ENCODE data around the gene PKDREJ. TPM values are rescaled to one million over a fixed set of nuclear protein-coding genes. Genes with fewer than 3 reads are reported as not detected.

The PKDREJ gene
- polyA plus RNA-seq, 1 of the 3 experiments (the other 2 are of a cell fraction): not detected

DNA sequence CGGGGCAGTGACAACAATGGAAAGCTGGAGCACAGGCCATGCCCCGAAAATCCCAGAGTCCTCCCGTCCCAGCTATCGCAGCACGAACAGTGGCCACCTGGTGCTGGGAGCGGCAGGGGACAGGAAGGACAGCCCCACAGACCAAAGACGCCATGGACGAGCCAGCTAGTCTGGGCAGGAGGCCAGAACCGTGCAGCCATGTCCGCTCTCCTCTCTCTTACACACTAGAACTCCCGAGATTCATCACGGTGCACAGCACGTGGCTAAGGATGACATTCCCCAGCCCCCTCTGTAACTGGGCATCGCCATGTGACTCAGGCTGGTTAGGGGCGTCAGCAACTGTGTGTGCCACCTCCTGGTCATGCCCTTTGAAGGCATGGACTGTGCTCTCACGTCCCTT, 17.6 kb downstream of the PKDREJ start:
- Histone ChIP-seq H3K27me3 (ENCODE audit: insufficient read depth) (no peaks in the 10 kb centered on the region), H3K4me3 (ENCODE audit: low read depth in 2 of 2, low read length in 1 of 2) (no peak overlapping the region), H3K79me2 (ENCODE audit: insufficient read depth) (peaks cover 30% of the 10 kb centered on the region), H3K36me3 (replicated peaks in 1 of 2; ENCODE audit: control insufficient read depth in 1 of 2, insufficient read depth in 2 of 2, low read length in 1 of 2) (peaks cover 0 to 18% of the 10 kb centered on the region in 2 experiments), H3F3A (replicated peaks; ENCODE audit: insufficient read depth) (no peaks in the 10 kb centered on the region), H4K20me1 (ENCODE audit: insufficient read depth) (no peaks in the 10 kb centered on the region), H3K4me1 (ENCODE audit: control insufficient read depth in 1 of 2, insufficient read depth in 2 of 2, low read depth in 1 of 2, low read length in 1 of 2) (peaks cover 0 to 80% of the 10 kb centered on the region in 2 experiments; a peak in 3 of 4 replicates), H3K27ac (ENCODE audit: low read depth in 2 of 2, low read length in 1 of 2) (peak overlapping the region in 1 of 2 experiments; percentile 88; a peak in 2 of 4 replicates), H3K4me2 (no peak overlapping the region), H2AFZ (ENCODE audit: low read depth) (no peak overlapping the region), H3K9me2 (no peaks in the 10 kb centered on the region), H3K9ac (no peak overlapping the region), H3K9me3 (no peaks in the 10 kb centered on the region)
- WGBS (ENCODE audit: low lambda C conversion rate): 94% methylated on average over 10 of the region's 16 CpGs
- POLR2A ChIA-PET: interaction anchor here (0.8 to 2.1 kb wide), 3 partner anchors 12 to 93 kb away, joined by 3 to 6 read pairs (median 4); partner anchors contain the start of gene TTC38
- CTCF ChIA-PET: interaction anchor here (0.8 to 2.0 kb wide), 5 partner anchors 55 to 250 kb away, joined by 3 to 6 read pairs (median 4); no protein-coding TSS in a partner anchor
- TF ChIP-seq RFX5 (IDR thresholded peaks at IDR 0.05; ENCODE audit: low read length): no peak
- 0 out of 2 replicates have a peak, but pooled peaks have one; percentile 21 for TF ChIP-seq FOXJ3 (CRISPR knock-in tag; IDR thresholded peaks at IDR 0.05)
- TF ChIP-seq MXI1 (IDR thresholded peaks at IDR 0.05; ENCODE audit: low read depth, low read length): 0 out of 2 replicates have a peak, but pooled peaks have one; percentile 28
- TF ChIP-seq, protein P1, sequence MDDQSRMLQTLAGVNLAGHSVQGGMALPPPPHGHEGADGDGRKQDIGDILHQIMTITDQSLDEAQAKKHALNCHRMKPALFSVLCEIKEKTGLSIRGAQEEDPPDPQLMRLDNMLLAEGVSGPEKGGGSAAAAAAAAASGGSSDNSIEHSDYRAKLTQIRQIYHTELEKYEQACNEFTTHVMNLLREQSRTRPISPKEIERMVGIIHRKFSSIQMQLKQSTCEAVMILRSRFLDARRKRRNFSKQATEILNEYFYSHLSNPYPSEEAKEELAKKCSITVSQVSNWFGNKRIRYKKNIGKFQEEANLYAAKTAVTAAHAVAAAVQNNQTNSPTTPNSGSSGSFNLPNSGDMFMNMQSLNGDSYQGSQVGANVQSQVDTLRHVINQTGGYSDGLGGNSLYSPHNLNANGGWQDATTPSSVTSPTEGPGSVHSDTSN (IDR thresholded peaks at IDR 0.05): no peak
- no peak for TF ChIP-seq GABPA (IDR thresholded peaks at IDR 0.05; ENCODE audit: low read depth)
- TF ChIP-seq RAD21 (IDR thresholded peaks at IDR 0.05; ENCODE audit: low read length): no peak
- TF ChIP-seq ELF1 (IDR thresholded peaks at IDR 0.05): no peak
- DNase-seq: peak; percentile 46

DNA sequence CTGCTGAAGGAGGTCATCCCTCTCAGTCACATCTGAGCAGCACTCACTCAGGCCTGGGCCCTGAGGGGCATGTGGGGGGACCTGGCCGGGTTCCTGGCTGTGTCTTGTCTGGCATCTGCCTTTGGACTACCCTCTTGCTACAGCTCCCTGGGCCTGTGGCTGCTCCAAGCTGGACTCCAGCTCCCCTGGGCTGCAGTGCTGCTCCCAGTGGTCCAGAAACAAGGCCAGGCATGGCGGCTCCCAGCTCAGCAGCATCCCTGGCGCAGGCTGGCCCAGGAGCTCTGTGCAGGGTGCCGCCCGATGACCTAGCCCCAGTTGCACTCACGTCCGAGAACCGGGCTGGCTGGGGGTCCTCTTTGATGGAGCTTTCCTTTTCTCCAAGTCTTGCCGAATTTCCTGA, 18.4 kb downstream of the PKDREJ start:
- CTCF ChIA-PET: interaction anchor here (0.7 to 2.0 kb wide), 6 partner anchors 113 to 249 kb away, joined by 3 to 6 read pairs (median 4); no protein-coding TSS in a partner anchor
- 98% methylated on average over 4 of the region's 9 CpGs for WGBS (ENCODE audit: low lambda C conversion rate)
- TF ChIP-seq CHD2 (IDR thresholded peaks at IDR 0.05; ENCODE audit: low read length, partially characterized antibody): no peak
- no peak for TF ChIP-seq POLR2AphosphoS5 (IDR thresholded peaks at IDR 0.05; ENCODE audit: low read depth, low read length)
- TF ChIP-seq, protein P1 (IDR thresholded peaks at IDR 0.05): no peak
- TF ChIP-seq TAF1 (IDR thresholded peaks at IDR 0.05; ENCODE audit: borderline replicate concordance, low read depth, low read length): no peak
- TF ChIP-seq FOSL2 (IDR thresholded peaks at IDR 0.05; ENCODE audit: borderline replicate concordance, low read depth): no peak
- TF ChIP-seq, protein P2, sequence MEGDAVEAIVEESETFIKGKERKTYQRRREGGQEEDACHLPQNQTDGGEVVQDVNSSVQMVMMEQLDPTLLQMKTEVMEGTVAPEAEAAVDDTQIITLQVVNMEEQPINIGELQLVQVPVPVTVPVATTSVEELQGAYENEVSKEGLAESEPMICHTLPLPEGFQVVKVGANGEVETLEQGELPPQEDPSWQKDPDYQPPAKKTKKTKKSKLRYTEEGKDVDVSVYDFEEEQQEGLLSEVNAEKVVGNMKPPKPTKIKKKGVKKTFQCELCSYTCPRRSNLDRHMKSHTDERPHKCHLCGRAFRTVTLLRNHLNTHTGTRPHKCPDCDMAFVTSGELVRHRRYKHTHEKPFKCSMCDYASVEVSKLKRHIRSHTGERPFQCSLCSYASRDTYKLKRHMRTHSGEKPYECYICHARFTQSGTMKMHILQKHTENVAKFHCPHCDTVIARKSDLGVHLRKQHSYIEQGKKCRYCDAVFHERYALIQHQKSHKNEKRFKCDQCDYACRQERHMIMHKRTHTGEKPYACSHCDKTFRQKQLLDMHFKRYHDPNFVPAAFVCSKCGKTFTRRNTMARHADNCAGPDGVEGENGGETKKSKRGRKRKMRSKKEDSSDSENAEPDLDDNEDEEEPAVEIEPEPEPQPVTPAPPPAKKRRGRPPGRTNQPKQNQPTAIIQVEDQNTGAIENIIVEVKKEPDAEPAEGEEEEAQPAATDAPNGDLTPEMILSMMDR (IDR thresholded peaks at IDR 0.05): no peak
- TF ChIP-seq GATA2 (CRISPR knock-in tag; IDR thresholded peaks at IDR 0.05): no peak
- TF ChIP-seq NRF1 (IDR thresholded peaks at IDR 0.05; ENCODE audit: low read depth, low read length): no peak
- no peak for TF ChIP-seq RXRA (IDR thresholded peaks at IDR 0.05; ENCODE audit: borderline replicate concordance, low read depth)
- TF ChIP-seq RAD21 (IDR thresholded peaks at IDR 0.05; ENCODE audit: low read length): no peak
- no peak for TF ChIP-seq MXI1 (IDR thresholded peaks at IDR 0.05; ENCODE audit: low read depth, low read length)
- no peak for TF ChIP-seq YY1 (IDR thresholded peaks at IDR 0.05; ENCODE audit: low read depth)
- TF ChIP-seq ELF1 (IDR thresholded peaks at IDR 0.05): no peak
- no peak for TF ChIP-seq MEF2A (IDR thresholded peaks at IDR 0.05; ENCODE audit: borderline replicate concordance, low read depth)
- no peak for TF ChIP-seq EZH2phosphoT487 (IDR thresholded peaks at IDR 0.05; ENCODE audit: borderline replicate concordance, low read depth)
- no peak for TF ChIP-seq TEAD4 (IDR thresholded peaks at IDR 0.05; ENCODE audit: borderline replicate concordance, insufficient read depth)
- TF ChIP-seq, protein P3, sequence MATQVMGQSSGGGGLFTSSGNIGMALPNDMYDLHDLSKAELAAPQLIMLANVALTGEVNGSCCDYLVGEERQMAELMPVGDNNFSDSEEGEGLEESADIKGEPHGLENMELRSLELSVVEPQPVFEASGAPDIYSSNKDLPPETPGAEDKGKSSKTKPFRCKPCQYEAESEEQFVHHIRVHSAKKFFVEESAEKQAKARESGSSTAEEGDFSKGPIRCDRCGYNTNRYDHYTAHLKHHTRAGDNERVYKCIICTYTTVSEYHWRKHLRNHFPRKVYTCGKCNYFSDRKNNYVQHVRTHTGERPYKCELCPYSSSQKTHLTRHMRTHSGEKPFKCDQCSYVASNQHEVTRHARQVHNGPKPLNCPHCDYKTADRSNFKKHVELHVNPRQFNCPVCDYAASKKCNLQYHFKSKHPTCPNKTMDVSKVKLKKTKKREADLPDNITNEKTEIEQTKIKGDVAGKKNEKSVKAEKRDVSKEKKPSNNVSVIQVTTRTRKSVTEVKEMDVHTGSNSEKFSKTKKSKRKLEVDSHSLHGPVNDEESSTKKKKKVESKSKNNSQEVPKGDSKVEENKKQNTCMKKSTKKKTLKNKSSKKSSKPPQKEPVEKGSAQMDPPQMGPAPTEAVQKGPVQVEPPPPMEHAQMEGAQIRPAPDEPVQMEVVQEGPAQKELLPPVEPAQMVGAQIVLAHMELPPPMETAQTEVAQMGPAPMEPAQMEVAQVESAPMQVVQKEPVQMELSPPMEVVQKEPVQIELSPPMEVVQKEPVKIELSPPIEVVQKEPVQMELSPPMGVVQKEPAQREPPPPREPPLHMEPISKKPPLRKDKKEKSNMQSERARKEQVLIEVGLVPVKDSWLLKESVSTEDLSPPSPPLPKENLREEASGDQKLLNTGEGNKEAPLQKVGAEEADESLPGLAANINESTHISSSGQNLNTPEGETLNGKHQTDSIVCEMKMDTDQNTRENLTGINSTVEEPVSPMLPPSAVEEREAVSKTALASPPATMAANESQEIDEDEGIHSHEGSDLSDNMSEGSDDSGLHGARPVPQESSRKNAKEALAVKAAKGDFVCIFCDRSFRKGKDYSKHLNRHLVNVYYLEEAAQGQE (IDR thresholded peaks at IDR 0.05; ENCODE audit: low read depth, low read length): no peak

More for the DNA sequence above, 18.4 kb downstream of the PKDREJ start:
- Histone ChIP-seq H3K36me3 (replicated peaks in 1 of 2; ENCODE audit: control insufficient read depth in 1 of 2, insufficient read depth in 2 of 2, low read length in 1 of 2) (peaks cover 0 to 18% of the 10 kb centered on the region in 2 experiments), H3K27ac (ENCODE audit: low read depth in 2 of 2, low read length in 1 of 2) (peak overlapping the region in 1 of 2 experiments; percentile 88; a peak in 2 of 4 replicates), H3K4me2 (no peak overlapping the region), H3K9me2 (no peaks in the 10 kb centered on the region), H3F3A (replicated peaks; ENCODE audit: insufficient read depth) (no peaks in the 10 kb centered on the region), H3K4me1 (ENCODE audit: control insufficient read depth in 1 of 2, insufficient read depth in 2 of 2, low read depth in 1 of 2, low read length in 1 of 2) (peaks cover 0 to 88% of the 10 kb centered on the region in 2 experiments; a peak in 3 of 4 replicates), H3K27me3 (ENCODE audit: insufficient read depth) (no peaks in the 10 kb centered on the region), H3K9ac (no peak overlapping the region), H3K9me3 (no peaks in the 10 kb centered on the region), H4K20me1 (ENCODE audit: insufficient read depth) (no peaks in the 10 kb centered on the region), H3K4me3 (ENCODE audit: low read depth in 2 of 2, low read length in 1 of 2) (no peak overlapping the region), H2AFZ (ENCODE audit: low read depth) (no peak overlapping the region), H3K79me2 (ENCODE audit: insufficient read depth) (peaks cover 30% of the 10 kb centered on the region)
- no peak for DNase-seq
- POLR2A ChIA-PET: interaction anchor here (1.5 to 2.1 kb wide), 2 partner anchors 23 to 93 kb away, joined by 4 to 6 read pairs; partner anchors contain the start of gene TTC38
